NOMO-1 treated with DMSO at 0.1 percent for 48 hours (cell line): ENCODE data around the gene IFIT5.
"Not testable (repeated sequence)": the region's sequence is repeated elsewhere in the genome, so short reads cannot be mapped to it uniquely, and the experiment has no call there.

Source experiments
- DNase-seq: peaks from one replicate; lab custom pipeline; 2025; ENCODE audit not compliant: unreplicated experiment; lab: John Stamatoyannopoulos, UW

IFIT5 gene

GRCh38 chr10:89427629-89428028, 13.3 kb downstream of the IFIT5 start:
- DNase-seq = no peak

GRCh38 chr10:89428877-89429276, 14.5 kb downstream of the IFIT5 start:
- DNase-seq = no peak

- DNase-seq = no peak
These were observed 17.6 kb downstream of the IFIT5 start for GRCh38 chr10:89431977-89432376.

GRCh38 chr10:89438525-89438924, 24.2 kb downstream of the IFIT5 start:
- DNase-seq = no peak

- DNase-seq = no peak
These were observed 26.1 kb downstream of the IFIT5 start for GRCh38 chr10:89440226-89441009.

GRCh38 chr10:89442289-89442688, 27.9 kb downstream of the IFIT5 start:
- DNase-seq = no peak

- not testable (repeated sequence) for DNase-seq
These were observed 30.5 kb downstream of the IFIT5 start for GRCh38 chr10:89444819-89445218.

- no peak for DNase-seq
These were observed 36.5 kb downstream of the IFIT5 start for GRCh38 chr10:89450901-89451300.

- DNase-seq = no peak
These were observed 37.8 kb downstream of the IFIT5 start for GRCh38 chr10:89452193-89452592.

GRCh38 chr10:89454561-89455347, 40.4 kb downstream of the IFIT5 start:
- DNase-seq = peak; percentile 36

GRCh38 chr10:89458291-89458690, 43.9 kb downstream of the IFIT5 start:
- no peak for DNase-seq

GRCh38 chr10:89458784-89459183, 44.4 kb downstream of the IFIT5 start:
- DNase-seq = no peak

- DNase-seq = no peak
These were observed 49.6 kb downstream of the IFIT5 start for GRCh38 chr10:89463846-89464537.

- no peak for DNase-seq
These were observed 50.8 kb downstream of the IFIT5 start for GRCh38 chr10:89465196-89465595.

GRCh38 chr10:89466599-89467035, 52.2 kb downstream of the IFIT5 start:
- peak; percentile 49 for DNase-seq

- DNase-seq = no peak
These were observed 54.0 kb downstream of the IFIT5 start for GRCh38 chr10:89468191-89468965.

GRCh38 chr10:89469517-89469916, 55.1 kb downstream of the IFIT5 start:
- no peak for DNase-seq
